GM12878 (cell line): ENCODE data around the gene SETD2. TPM values are rescaled to one million over a fixed set of nuclear protein-coding genes. Genes with fewer than 3 reads are reported as not detected.

Experiments used
- ATAC-seq: fragments of 200-7000 bp; cut with Tn5 transposase; 3 replicates; pipeline ENCODE4 v1.9.1; 2020; ENCODE audit warnings: mild to moderate bottlenecking, moderate library complexity
- BruUV-seq: library from RNA; stranded (reverse); fragments of 400-500 nt; replicated peaks from 2 replicates; lab custom pipeline; 2021; lab: Mats Ljungman, UMichigan
- CTCF ChIA-PET: fragments of 300-600 bp; sonication (Branson Sonifier 250); formaldehyde crosslinking; extraction: SDS; loops from one replicate; lab custom pipeline; 2021; ENCODE audit warnings: inconsistent platforms; lab: Yijun Ruan, JAX
- POLR2A ChIA-PET: fragments of 350-600 bp; formaldehyde crosslinking; extraction: SDS; loops from one replicate; lab custom pipeline; 2021; ENCODE audit warnings: inconsistent platforms; lab: Charles Lee
- RAD21 ChIA-PET: fragments of 300-600 bp; sonication (Branson Sonifier 250); formaldehyde crosslinking; loops from one replicate; lab custom pipeline; 2023; ENCODE audit warnings: antibody characterized with exemption; ENCODE audit not compliant: unreplicated experiment; lab: Charles Lee
- SMC1A ChIA-PET: fragments of 300-600 bp; sonication (Branson Sonifier 250); formaldehyde crosslinking; loops from one replicate; lab custom pipeline; 2023; ENCODE audit not compliant: unreplicated experiment, uncharacterized antibody; lab: Charles Lee
- DNase-seq: peaks from one replicate; pipeline ENCODE4 v3.0.0-alpha.2; 2011; ENCODE audit warnings: low read depth, low spot score
- FAIRE-seq: peaks from 3 replicates; lab custom pipeline; 2011; peaks lifted over from hg19 to GRCh38; lab: Jason Lieb, UNC
- H2AFZ ChIP-seq: 2 replicates; pipeline ENCODE4 v1.6.0; 2011; ENCODE audit warnings: low read depth, low read length, control low read depth; ENCODE audit not compliant: control insufficient read depth
- H3K27ac ChIP-seq: 2 replicates; pipeline ENCODE4 v1.5.1; 2011; ENCODE audit warnings: control low read depth; ENCODE audit not compliant: control insufficient read depth, insufficient read depth
- H3K27me3 ChIP-seq, 2 experiments: replicated peaks in 1 of 2; 2 replicates each; pipeline versions ENCODE4 v1.6.0 to v1.6.1; 2011; ENCODE audit warnings: low read length in 1 of 2; ENCODE audit not compliant: control insufficient read depth in 2 of 2, insufficient read depth in 2 of 2
- H3K36me3 ChIP-seq, 2 experiments: 2 replicates each; pipeline ENCODE4 v1.5.1; 2011; ENCODE audit warnings: low read length in 1 of 2; ENCODE audit not compliant: control insufficient read depth in 2 of 2, insufficient read depth in 2 of 2
- H3K4me1 ChIP-seq: 2 replicates; pipeline ENCODE4 v1.6.1; 2011; ENCODE audit warnings: mild to moderate bottlenecking, low read length, moderate library complexity, mixed read lengths; ENCODE audit not compliant: control insufficient read depth, insufficient read depth
- H3K4me2 ChIP-seq: 2 replicates; pipeline ENCODE4 v1.6.0; 2011; ENCODE audit warnings: control low read depth; ENCODE audit not compliant: control insufficient read depth, insufficient read depth
- H3K4me3 ChIP-seq: fragments of 200-600 bp; sonication (generic); 2 replicates; pipeline ENCODE4 v1.5.1; 2016
- H3K79me2 ChIP-seq: 2 replicates; pipeline ENCODE4 v1.6.0; 2011; ENCODE audit warnings: low read length; ENCODE audit not compliant: control insufficient read depth, insufficient read depth
- H3K9ac ChIP-seq: 2 replicates; pipeline ENCODE4 v1.8.0; 2011; ENCODE audit warnings: low read length, control low read depth, mixed read lengths; ENCODE audit not compliant: control insufficient read depth, insufficient read depth
- H3K9me3 ChIP-seq: replicated peaks from 3 replicates; pipeline ENCODE4 v1.5.1; 2011; ENCODE audit warnings: mild to moderate bottlenecking, low read length; ENCODE audit not compliant: control insufficient read depth, insufficient read depth
- H4K20me1 ChIP-seq: 2 replicates; pipeline ENCODE4 v1.6.0; 2011; ENCODE audit not compliant: control insufficient read depth, insufficient read depth
- ESRRA ChIP-seq: IDR thresholded peaks from 2 replicates; pipeline ENCODE4 v1.6.1; 2012; ENCODE audit warnings: mild to moderate bottlenecking, low read length, improper control_type of control experiment
- EZH2 ChIP-seq: IDR thresholded peaks from 2 replicates; pipeline ENCODE4 v1.6.1; 2012; ENCODE audit warnings: low read depth, mild to moderate bottlenecking, control low read depth, inconsistent platforms, low read length, borderline replicate concordance; ENCODE audit not compliant: control insufficient read depth
- JUND ChIP-seq: IDR thresholded peaks from 2 replicates; pipeline ENCODE4 v1.6.1; 2012; ENCODE audit warnings: low read depth, mild to moderate bottlenecking, low read length, improper control_type of control experiment, moderate library complexity
- MYB ChIP-seq: fragments of 150-350 bp; IDR thresholded peaks from 2 replicates; pipeline ENCODE4 v1.6.1; 2014; ENCODE audit warnings: mild to moderate bottlenecking, low read depth, low read length, borderline replicate concordance
- POU2F2 ChIP-seq: IDR thresholded peaks from 3 replicates; pipeline ENCODE4 v1.6.1; 2011; ENCODE audit warnings: low read depth, mild to moderate bottlenecking, low read length, borderline replicate concordance
- PRDM15 ChIP-seq: fragments of 450-650 bp; formaldehyde crosslinking; IDR thresholded peaks from 2 replicates; pipeline ENCODE4 v1.4.0; 2020; ENCODE audit warnings: mild to moderate bottlenecking, moderate library complexity
- SMAD1 ChIP-seq: fragments of 450-650 bp; IDR thresholded peaks from 2 replicates; pipeline ENCODE4 v1.6.1; 2018; ENCODE audit warnings: mild to moderate bottlenecking, low read depth; ENCODE audit not compliant: partially characterized antibody
- SREBF1 ChIP-seq: IDR thresholded peaks from 2 replicates; pipeline ENCODE4 v1.6.1; 2012; ENCODE audit warnings: mild to moderate bottlenecking, low read length
- SUZ12 ChIP-seq: fragments of 200-600 bp; sonication (generic); IDR thresholded peaks from one replicate; pipeline ENCODE4 v1.6.1; 2018; ENCODE audit warnings: antibody characterized with exemption, mild to moderate bottlenecking; ENCODE audit not compliant: unreplicated experiment
- ZNF217 ChIP-seq: fragments of 450-650 bp; IDR thresholded peaks from 2 replicates; pipeline ENCODE4 v1.6.1; 2017; ENCODE audit warnings: antibody characterized with exemption, mild to moderate bottlenecking
- WGBS: methylation state at CpG from one replicate; pipeline ENCODE4 v1.1.6; 2016; ENCODE audit warnings: low lambda C conversion rate; ENCODE audit not compliant: insufficient replicate concordance, insufficient coverage; ENCODE audit errors: missing lambda C conversion rate; 5-methylcytosine and 5-hydroxymethylcytosine counted together
- in situ Hi-C: fragments of 300-500 bp; cut with MboI; formaldehyde crosslinking; loops from 9 replicates; pipeline ENCODE4 v1.14.3; 2018; ENCODE audit warnings: mixed read lengths
- intact Hi-C: fragments of 100-400 bp; cut with micrococcal nuclease; formaldehyde crosslinking; loops from one replicate; pipeline ENCODE4 v1.14.2; 2022; ENCODE audit not compliant: unreplicated experiment
- polyA plus RNA-seq, 11 experiments: library from polyadenylated mRNA; depleted of rRNA in 4 of 11; unstranded in 6 of 11; stranded (reverse) in 5 of 11; fragments of >200 nt; fragmentation: Nextera tagmentation in 4 of 11; fragmentation: Illumina TruSeq in 1 of 11; extraction: Ambion mirVana in 4 of 11; extraction: Trizol in 1 of 11; gene quantifications; 1 replicate in 1 of 11; 2 replicates in 10 of 11; pipeline versions ENCODE4 v1.2.1 to v1.2.3, GENCODE V29; 2011 to 2016; ENCODE audit warnings: inconsistent platforms in 2 of 11, missing spikeins in 2 of 11, low read depth in 1 of 11
- total RNA-seq, 4 experiments: library from RNA; depleted of rRNA in 3 of 4; stranded (reverse); fragments of >200 nt in 3 of 4; fragmentation: Illumina TruSeq in 1 of 4; extraction: Trizol in 1 of 4; gene quantifications; 2 replicates each; pipeline versions ENCODE4 v1.2.1 to v1.2.3, GENCODE V29; 2013 to 2021
- TF ChIP-seq, protein P1 (sequence below): IDR thresholded peaks from 2 replicates; pipeline ENCODE4 v1.6.1; 2012; ENCODE audit warnings: low read depth, low read length, improper control_type of control experiment
- TF ChIP-seq, protein P2 (sequence below): IDR thresholded peaks from 2 replicates; pipeline ENCODE4 v1.6.1; 2011; ENCODE audit warnings: borderline replicate concordance, low read depth, mild to moderate bottlenecking, moderate library complexity, mixed read lengths, low read length; ENCODE audit not compliant: insufficient read depth; ENCODE audit errors: extremely low read length

The SETD2 gene
- total and polyA plus RNA-seq, 10 of the 15 experiments (the other 5 are each of a cell fraction or from before 2014, with no cell fraction given) = 8.4 to 44.9 (median 24.5) TPM

DNA sequence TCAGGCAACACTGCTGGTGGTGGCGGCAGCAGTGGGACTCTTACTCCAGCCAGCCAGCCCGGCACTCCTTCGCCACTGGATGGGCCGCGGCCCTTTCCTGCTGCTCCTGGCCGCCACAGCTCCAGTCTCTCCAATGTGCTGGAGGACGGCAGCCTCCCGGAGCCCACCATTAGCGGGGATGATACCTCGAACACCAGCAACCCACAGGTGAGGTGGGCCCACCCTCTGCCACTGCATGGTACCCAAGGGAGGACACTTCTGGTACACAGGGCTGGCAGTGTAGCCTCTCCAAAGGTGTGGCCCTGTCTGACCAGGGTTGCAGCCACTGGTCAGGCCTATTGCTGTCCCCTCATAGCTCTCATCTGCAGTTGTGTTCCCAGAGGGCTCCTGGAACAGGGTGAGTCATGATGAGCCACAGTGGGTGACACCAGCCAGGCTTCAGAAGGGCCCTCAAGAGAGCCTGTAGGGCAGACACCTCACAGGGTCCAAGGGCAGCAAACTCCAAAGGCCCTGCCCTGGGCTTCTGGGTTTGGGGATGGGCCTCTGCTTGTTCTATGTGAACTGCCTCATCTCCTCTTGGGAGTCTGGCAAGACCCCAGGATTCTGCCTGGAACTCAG lies 163.6 kb downstream of the SETD2 start (continued):
- TF ChIP-seq, protein P1, sequence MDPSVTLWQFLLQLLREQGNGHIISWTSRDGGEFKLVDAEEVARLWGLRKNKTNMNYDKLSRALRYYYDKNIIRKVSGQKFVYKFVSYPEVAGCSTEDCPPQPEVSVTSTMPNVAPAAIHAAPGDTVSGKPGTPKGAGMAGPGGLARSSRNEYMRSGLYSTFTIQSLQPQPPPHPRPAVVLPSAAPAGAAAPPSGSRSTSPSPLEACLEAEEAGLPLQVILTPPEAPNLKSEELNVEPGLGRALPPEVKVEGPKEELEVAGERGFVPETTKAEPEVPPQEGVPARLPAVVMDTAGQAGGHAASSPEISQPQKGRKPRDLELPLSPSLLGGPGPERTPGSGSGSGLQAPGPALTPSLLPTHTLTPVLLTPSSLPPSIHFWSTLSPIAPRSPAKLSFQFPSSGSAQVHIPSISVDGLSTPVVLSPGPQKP = no peak
- no peak for TF ChIP-seq ESRRA
- TF ChIP-seq MYB = no peak
- no peak for TF ChIP-seq POU2F2

GRCh38 chr3:46999516-47000197 lies 164.3 kb downstream of the SETD2 start:
- ChIA-PET CTCF (interaction anchor here (0.6 to 2.7 kb wide), 4 partner anchors 12 to 206 kb away, joined by 3 to 14 read pairs (median 3); no protein-coding TSS in a partner anchor), SMC1A (no interaction called here), RAD21 (interaction anchor here (1.8 kb wide), 1 partner anchor 20 kb away, joined by 5 read pairs; the partner anchor contains the start of gene NBEAL2), POLR2A (no interaction called here)
- BruUV-seq = no TSS peak
- Histone ChIP-seq H3K36me3 (peaks cover 19 to 48% of the 10 kb centered on the region in 2 experiments; a peak in 3 of 4 replicates), H3K4me2 (no peak overlapping the region), H4K20me1 (no peaks in the 10 kb centered on the region), H3K4me1 (no peaks in the 10 kb centered on the region), H3K27me3 (no peaks in the 10 kb centered on the region), H3K27ac (no peak overlapping the region), H3K9ac (no peak overlapping the region), H3K79me2 (no peaks in the 10 kb centered on the region), H2AFZ (no peak overlapping the region), H3K9me3 (no peaks in the 10 kb centered on the region), H3K4me3 (no peak overlapping the region)
- FAIRE-seq (no peak), ATAC-seq (no peak), DNase-seq (no peak)
- 96% methylated on average over 14 of the region's 14 CpGs for WGBS
- in situ Hi-C loops = no loop called here
- intact Hi-C loops = loop anchor here (2.0 kb wide), 1 partner anchor 133 kb away; no protein-coding TSS in a partner anchor
- TF ChIP-seq JUND (no peak), SUZ12 (no peak), EZH2 (no peak), SREBF1 (no peak), SMAD1 (no peak), ZNF217 (no peak), PRDM15 (no peak), POU2F2 (no peak)
- TF ChIP-seq, protein P2, sequence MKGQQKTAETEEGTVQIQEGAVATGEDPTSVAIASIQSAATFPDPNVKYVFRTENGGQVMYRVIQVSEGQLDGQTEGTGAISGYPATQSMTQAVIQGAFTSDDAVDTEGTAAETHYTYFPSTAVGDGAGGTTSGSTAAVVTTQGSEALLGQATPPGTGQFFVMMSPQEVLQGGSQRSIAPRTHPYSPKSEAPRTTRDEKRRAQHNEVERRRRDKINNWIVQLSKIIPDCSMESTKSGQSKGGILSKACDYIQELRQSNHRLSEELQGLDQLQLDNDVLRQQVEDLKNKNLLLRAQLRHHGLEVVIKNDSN = no peak
